GM12878 (cell line): ENCODE measurements around the gene COL27A1. TPM values are rescaled to one million over a fixed set of nuclear protein-coding genes. Genes with fewer than 3 reads are reported as not detected.

ENCODE experiments used
- ATAC-seq: fragments of 200-7000 bp; cut with Tn5 transposase; 3 replicates; pipeline ENCODE4 v1.9.1; 2020; ENCODE audit warnings: mild to moderate bottlenecking, moderate library complexity
- BruUV-seq: library from RNA; stranded (reverse); fragments of 400-500 nt; replicated peaks from 2 replicates; lab custom pipeline; 2021; lab: Mats Ljungman, UMichigan
- CTCF ChIA-PET: fragments of 300-600 bp; sonication (Branson Sonifier 250); formaldehyde crosslinking; extraction: SDS; loops from one replicate; lab custom pipeline; 2021; ENCODE audit warnings: inconsistent platforms; lab: Yijun Ruan, JAX
- POLR2A ChIA-PET: fragments of 350-600 bp; formaldehyde crosslinking; extraction: SDS; loops from one replicate; lab custom pipeline; 2021; ENCODE audit warnings: inconsistent platforms; lab: Charles Lee
- RAD21 ChIA-PET: fragments of 300-600 bp; sonication (Branson Sonifier 250); formaldehyde crosslinking; loops from one replicate; lab custom pipeline; 2023; ENCODE audit warnings: antibody characterized with exemption; ENCODE audit not compliant: unreplicated experiment; lab: Charles Lee
- SMC1A ChIA-PET: fragments of 300-600 bp; sonication (Branson Sonifier 250); formaldehyde crosslinking; loops from one replicate; lab custom pipeline; 2023; ENCODE audit not compliant: unreplicated experiment, uncharacterized antibody; lab: Charles Lee
- DNase-seq: peaks from one replicate; pipeline ENCODE4 v3.0.0-alpha.2; 2011; ENCODE audit warnings: low read depth, low spot score
- FAIRE-seq: peaks from 3 replicates; lab custom pipeline; 2011; peaks lifted over from hg19 to GRCh38; lab: Jason Lieb, UNC
- H2AFZ ChIP-seq: 2 replicates; pipeline ENCODE4 v1.6.0; 2011; ENCODE audit warnings: low read depth, low read length, control low read depth; ENCODE audit not compliant: control insufficient read depth
- H3K27ac ChIP-seq: 2 replicates; pipeline ENCODE4 v1.5.1; 2011; ENCODE audit warnings: control low read depth; ENCODE audit not compliant: control insufficient read depth, insufficient read depth
- H3K27me3 ChIP-seq, 2 experiments: replicated peaks in 1 of 2; 2 replicates each; pipeline versions ENCODE4 v1.6.0 to v1.6.1; 2011; ENCODE audit warnings: low read length in 1 of 2; ENCODE audit not compliant: control insufficient read depth in 2 of 2, insufficient read depth in 2 of 2
- H3K36me3 ChIP-seq, 2 experiments: 2 replicates each; pipeline ENCODE4 v1.5.1; 2011; ENCODE audit warnings: low read length in 1 of 2; ENCODE audit not compliant: control insufficient read depth in 2 of 2, insufficient read depth in 2 of 2
- H3K4me1 ChIP-seq: 2 replicates; pipeline ENCODE4 v1.6.1; 2011; ENCODE audit warnings: mild to moderate bottlenecking, low read length, moderate library complexity, mixed read lengths; ENCODE audit not compliant: control insufficient read depth, insufficient read depth
- H3K4me2 ChIP-seq: 2 replicates; pipeline ENCODE4 v1.6.0; 2011; ENCODE audit warnings: control low read depth; ENCODE audit not compliant: control insufficient read depth, insufficient read depth
- H3K4me3 ChIP-seq: fragments of 200-600 bp; sonication (generic); 2 replicates; pipeline ENCODE4 v1.5.1; 2016
- H3K79me2 ChIP-seq: 2 replicates; pipeline ENCODE4 v1.6.0; 2011; ENCODE audit warnings: low read length; ENCODE audit not compliant: control insufficient read depth, insufficient read depth
- H3K9ac ChIP-seq: 2 replicates; pipeline ENCODE4 v1.8.0; 2011; ENCODE audit warnings: low read length, control low read depth, mixed read lengths; ENCODE audit not compliant: control insufficient read depth, insufficient read depth
- H3K9me3 ChIP-seq: replicated peaks from 3 replicates; pipeline ENCODE4 v1.5.1; 2011; ENCODE audit warnings: mild to moderate bottlenecking, low read length; ENCODE audit not compliant: control insufficient read depth, insufficient read depth
- H4K20me1 ChIP-seq: 2 replicates; pipeline ENCODE4 v1.6.0; 2011; ENCODE audit not compliant: control insufficient read depth, insufficient read depth
- BACH1 ChIP-seq: fragments of 450-650 bp; IDR thresholded peaks from 2 replicates; pipeline ENCODE4 v1.6.1; 2017; ENCODE audit warnings: mild to moderate bottlenecking, borderline replicate concordance
- CBFB ChIP-seq: IDR thresholded peaks from 2 replicates; pipeline ENCODE4 v1.6.1; 2016; ENCODE audit warnings: antibody characterized with exemption, low read depth
- CBX5 ChIP-seq: sonication (generic); IDR thresholded peaks from 2 replicates; pipeline ENCODE4 v1.6.1; 2016; ENCODE audit warnings: low read depth, moderate library complexity, mild to moderate bottlenecking, inconsistent platforms
- CHD1 ChIP-seq: IDR thresholded peaks from 2 replicates; pipeline ENCODE4 v1.6.1; 2012; ENCODE audit warnings: low read depth, low read length, improper control_type of control experiment
- CHD2 ChIP-seq: IDR thresholded peaks from 2 replicates; pipeline ENCODE4 v1.6.1; 2011; ENCODE audit warnings: low read depth, low read length, improper control_type of control experiment, borderline replicate concordance
- DPF2 ChIP-seq: fragments of 450-650 bp; IDR thresholded peaks from 2 replicates; pipeline ENCODE4 v1.6.1; 2017; ENCODE audit warnings: mild to moderate bottlenecking
- KDM1A ChIP-seq: fragments of 200-600 bp; sonication (generic); IDR thresholded peaks from 2 replicates; pipeline ENCODE4 v1.6.1; 2016; ENCODE audit warnings: borderline replicate concordance
- KLF5 ChIP-seq: fragments of 450-650 bp; IDR thresholded peaks from 2 replicates; pipeline ENCODE4 v1.6.1; 2014; ENCODE audit warnings: mild to moderate bottlenecking; ENCODE audit not compliant: partially characterized antibody
- NFXL1 ChIP-seq: fragments of 450-650 bp; IDR thresholded peaks from 2 replicates; pipeline ENCODE4 v1.6.1; 2017; ENCODE audit warnings: antibody characterized with exemption, mild to moderate bottlenecking, borderline replicate concordance
- NR2C2 ChIP-seq: IDR thresholded peaks from 2 replicates; pipeline ENCODE4 v1.6.1; 2011; ENCODE audit warnings: borderline replicate concordance, low read depth; ENCODE audit not compliant: control insufficient read depth, insufficient read length
- RELA ChIP-seq: fragments of 450-650 bp; IDR thresholded peaks from 2 replicates; pipeline ENCODE4 v1.8.0; 2014; ENCODE audit warnings: borderline replicate concordance; ENCODE audit not compliant: partially characterized antibody
- SMAD5 ChIP-seq: IDR thresholded peaks from 2 replicates; pipeline ENCODE4 v1.6.1; 2016; ENCODE audit warnings: antibody characterized with exemption, low read depth
- STAT1 ChIP-seq: fragments of 450-650 bp; conservative IDR thresholded peaks from 2 replicates; pipeline ENCODE4 v1.6.1; 2014; ENCODE audit warnings: antibody characterized with exemption, mild to moderate bottlenecking
- SUZ12 ChIP-seq: fragments of 200-600 bp; sonication (generic); IDR thresholded peaks from one replicate; pipeline ENCODE4 v1.6.1; 2018; ENCODE audit warnings: antibody characterized with exemption, mild to moderate bottlenecking; ENCODE audit not compliant: unreplicated experiment
- WGBS: methylation state at CpG from one replicate; pipeline ENCODE4 v1.1.6; 2016; ENCODE audit warnings: low lambda C conversion rate; ENCODE audit not compliant: insufficient replicate concordance, insufficient coverage; ENCODE audit errors: missing lambda C conversion rate; 5-methylcytosine and 5-hydroxymethylcytosine counted together
- in situ Hi-C: fragments of 300-500 bp; cut with MboI; formaldehyde crosslinking; loops from 9 replicates; pipeline ENCODE4 v1.14.3; 2018; ENCODE audit warnings: mixed read lengths
- intact Hi-C: fragments of 100-400 bp; cut with micrococcal nuclease; formaldehyde crosslinking; loops from one replicate; pipeline ENCODE4 v1.14.2; 2022; ENCODE audit not compliant: unreplicated experiment
- polyA plus RNA-seq, 11 experiments: library from polyadenylated mRNA; depleted of rRNA in 4 of 11; unstranded in 6 of 11; stranded (reverse) in 5 of 11; fragments of >200 nt; fragmentation: Nextera tagmentation in 4 of 11; fragmentation: Illumina TruSeq in 1 of 11; extraction: Ambion mirVana in 4 of 11; extraction: Trizol in 1 of 11; gene quantifications; 1 replicate in 1 of 11; 2 replicates in 10 of 11; pipeline versions ENCODE4 v1.2.1 to v1.2.3, GENCODE V29; 2011 to 2016; ENCODE audit warnings: inconsistent platforms in 2 of 11, missing spikeins in 2 of 11, low read depth in 1 of 11
- total RNA-seq, 4 experiments: library from RNA; depleted of rRNA in 3 of 4; stranded (reverse); fragments of >200 nt in 3 of 4; fragmentation: Illumina TruSeq in 1 of 4; extraction: Trizol in 1 of 4; gene quantifications; 2 replicates each; pipeline versions ENCODE4 v1.2.1 to v1.2.3, GENCODE V29; 2013 to 2021
- TF ChIP-seq, protein P1 (sequence below): fragments of 450-650 bp; IDR thresholded peaks from 2 replicates; pipeline ENCODE4 v1.6.1; 2014; ENCODE audit warnings: mild to moderate bottlenecking
- TF ChIP-seq, protein P2 (sequence below): fragments of 150-350 bp; IDR thresholded peaks from 2 replicates; pipeline ENCODE4 v1.6.1; 2016; ENCODE audit warnings: low read depth, low read length
- TF ChIP-seq, protein P3 (sequence below): IDR thresholded peaks from 2 replicates; pipeline ENCODE4 v1.6.1; 2011; ENCODE audit warnings: low read depth, mild to moderate bottlenecking, low read length, moderate library complexity, borderline replicate concordance; ENCODE audit errors: extremely low read depth
- TF ChIP-seq, protein P4 (sequence below): fragments of 150-350 bp; IDR thresholded peaks from 2 replicates; pipeline ENCODE4 v1.6.1; 2014; ENCODE audit warnings: mild to moderate bottlenecking, low read depth, low read length

COL27A1 gene
- total and polyA plus RNA-seq, 10 of the 15 experiments (the other 5 are each of a cell fraction or from before 2014, with no cell fraction given) = 0.10 TPM; not detected in 9

DNA sequence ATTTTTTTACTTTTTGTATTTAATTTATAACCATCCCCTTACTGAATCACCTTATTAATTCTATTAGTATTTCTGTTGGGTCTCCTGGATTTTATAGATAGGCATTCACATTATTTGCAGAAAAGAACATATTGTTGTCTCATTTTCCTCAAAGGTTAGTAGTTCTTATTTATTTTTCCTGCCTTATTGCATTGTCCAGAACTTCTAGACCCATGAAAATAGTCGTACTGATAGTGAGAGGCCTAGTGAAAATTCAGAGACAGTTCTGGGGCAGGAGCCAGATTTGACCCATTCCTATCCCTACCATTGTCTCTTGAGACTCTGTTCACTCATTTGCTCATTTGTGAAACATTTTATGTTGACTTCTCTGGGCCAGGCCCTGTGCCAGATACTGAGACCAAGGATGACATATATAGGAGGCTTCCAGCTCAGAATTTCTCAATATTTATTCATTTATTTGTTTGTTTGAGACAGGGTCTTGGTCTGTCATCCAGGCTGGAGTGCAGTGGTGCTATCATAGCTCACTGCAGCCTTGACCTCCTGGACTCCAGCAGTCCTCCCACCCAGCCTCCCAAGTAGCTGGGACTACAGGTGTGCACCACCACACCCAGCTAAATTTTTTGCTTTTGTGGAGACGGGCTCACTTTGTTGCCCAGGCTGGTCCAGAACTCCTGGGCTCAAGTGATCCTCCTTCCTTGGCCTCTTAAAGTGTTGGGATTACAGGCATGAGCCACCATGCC, 34.7 kb downstream of the COL27A1 start:
- TF ChIP-seq KLF5 (no peak), CHD2 (no peak), STAT1 (no peak), SUZ12 (no peak), CBFB (no peak), NFXL1 (no peak), CHD1 (no peak), SMAD5 (no peak), RELA (no peak), BACH1 (no peak), KDM1A (no peak), DPF2 (no peak), NR2C2 (no peak), CBX5 (no peak)
- TF ChIP-seq, protein P1, sequence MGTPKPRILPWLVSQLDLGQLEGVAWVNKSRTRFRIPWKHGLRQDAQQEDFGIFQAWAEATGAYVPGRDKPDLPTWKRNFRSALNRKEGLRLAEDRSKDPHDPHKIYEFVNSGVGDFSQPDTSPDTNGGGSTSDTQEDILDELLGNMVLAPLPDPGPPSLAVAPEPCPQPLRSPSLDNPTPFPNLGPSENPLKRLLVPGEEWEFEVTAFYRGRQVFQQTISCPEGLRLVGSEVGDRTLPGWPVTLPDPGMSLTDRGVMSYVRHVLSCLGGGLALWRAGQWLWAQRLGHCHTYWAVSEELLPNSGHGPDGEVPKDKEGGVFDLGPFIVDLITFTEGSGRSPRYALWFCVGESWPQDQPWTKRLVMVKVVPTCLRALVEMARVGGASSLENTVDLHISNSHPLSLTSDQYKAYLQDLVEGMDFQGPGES = no peak
- TF ChIP-seq, protein P2, sequence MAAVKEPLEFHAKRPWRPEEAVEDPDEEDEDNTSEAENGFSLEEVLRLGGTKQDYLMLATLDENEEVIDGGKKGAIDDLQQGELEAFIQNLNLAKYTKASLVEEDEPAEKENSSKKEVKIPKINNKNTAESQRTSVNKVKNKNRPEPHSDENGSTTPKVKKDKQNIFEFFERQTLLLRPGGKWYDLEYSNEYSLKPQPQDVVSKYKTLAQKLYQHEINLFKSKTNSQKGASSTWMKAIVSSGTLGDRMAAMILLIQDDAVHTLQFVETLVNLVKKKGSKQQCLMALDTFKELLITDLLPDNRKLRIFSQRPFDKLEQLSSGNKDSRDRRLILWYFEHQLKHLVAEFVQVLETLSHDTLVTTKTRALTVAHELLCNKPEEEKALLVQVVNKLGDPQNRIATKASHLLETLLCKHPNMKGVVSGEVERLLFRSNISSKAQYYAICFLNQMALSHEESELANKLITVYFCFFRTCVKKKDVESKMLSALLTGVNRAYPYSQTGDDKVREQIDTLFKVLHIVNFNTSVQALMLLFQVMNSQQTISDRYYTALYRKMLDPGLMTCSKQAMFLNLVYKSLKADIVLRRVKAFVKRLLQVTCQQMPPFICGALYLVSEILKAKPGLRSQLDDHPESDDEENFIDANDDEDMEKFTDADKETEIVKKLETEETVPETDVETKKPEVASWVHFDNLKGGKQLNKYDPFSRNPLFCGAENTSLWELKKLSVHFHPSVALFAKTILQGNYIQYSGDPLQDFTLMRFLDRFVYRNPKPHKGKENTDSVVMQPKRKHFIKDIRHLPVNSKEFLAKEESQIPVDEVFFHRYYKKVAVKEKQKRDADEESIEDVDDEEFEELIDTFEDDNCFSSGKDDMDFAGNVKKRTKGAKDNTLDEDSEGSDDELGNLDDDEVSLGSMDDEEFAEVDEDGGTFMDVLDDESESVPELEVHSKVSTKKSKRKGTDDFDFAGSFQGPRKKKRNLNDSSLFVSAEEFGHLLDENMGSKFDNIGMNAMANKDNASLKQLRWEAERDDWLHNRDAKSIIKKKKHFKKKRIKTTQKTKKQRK = no peak
- TF ChIP-seq, protein P3, sequence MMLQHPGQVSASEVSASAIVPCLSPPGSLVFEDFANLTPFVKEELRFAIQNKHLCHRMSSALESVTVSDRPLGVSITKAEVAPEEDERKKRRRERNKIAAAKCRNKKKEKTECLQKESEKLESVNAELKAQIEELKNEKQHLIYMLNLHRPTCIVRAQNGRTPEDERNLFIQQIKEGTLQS = no peak
- TF ChIP-seq, protein P4, sequence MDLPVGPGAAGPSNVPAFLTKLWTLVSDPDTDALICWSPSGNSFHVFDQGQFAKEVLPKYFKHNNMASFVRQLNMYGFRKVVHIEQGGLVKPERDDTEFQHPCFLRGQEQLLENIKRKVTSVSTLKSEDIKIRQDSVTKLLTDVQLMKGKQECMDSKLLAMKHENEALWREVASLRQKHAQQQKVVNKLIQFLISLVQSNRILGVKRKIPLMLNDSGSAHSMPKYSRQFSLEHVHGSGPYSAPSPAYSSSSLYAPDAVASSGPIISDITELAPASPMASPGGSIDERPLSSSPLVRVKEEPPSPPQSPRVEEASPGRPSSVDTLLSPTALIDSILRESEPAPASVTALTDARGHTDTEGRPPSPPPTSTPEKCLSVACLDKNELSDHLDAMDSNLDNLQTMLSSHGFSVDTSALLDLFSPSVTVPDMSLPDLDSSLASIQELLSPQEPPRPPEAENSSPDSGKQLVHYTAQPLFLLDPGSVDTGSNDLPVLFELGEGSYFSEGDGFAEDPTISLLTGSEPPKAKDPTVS = no peak
- Histone ChIP-seq H3K4me1 (no peaks in the 10 kb centered on the region), H4K20me1 (no peaks in the 10 kb centered on the region), H3K36me3 (no peaks in the 10 kb centered on the region), H3K27ac (no peak overlapping the region), H3K4me3 (no peak overlapping the region), H3K4me2 (no peak overlapping the region), H3K27me3 (no peaks in the 10 kb centered on the region; a peak in 1 of 4 replicates), H2AFZ (no peak overlapping the region), H3K9me3 (no peaks in the 10 kb centered on the region; the same call in 2 of the 3 replicates), H3K9ac (no peak overlapping the region), H3K79me2 (no peaks in the 10 kb centered on the region)
- in situ Hi-C loops = no loop called here
- DNase-seq = no peak
- no peak for FAIRE-seq
- no peak for ATAC-seq
- SMC1A ChIA-PET = no interaction called here
- CTCF ChIA-PET = interaction anchor here (0.6 kb wide), 1 partner anchor 67 kb away, joined by 3 read pairs; no protein-coding TSS in a partner anchor
- POLR2A ChIA-PET = no interaction called here
- intact Hi-C loops = no loop called here
- RAD21 ChIA-PET = no interaction called here
- WGBS = 0% methylated on average over 2 of the region's 2 CpGs
- no TSS peak for BruUV-seq
